Adrenal gland (tissue), 5 donors: ENCODE data around the gene STAT6.

Experiments
- POLR2A ChIP-seq, 2 donors: fragments of 450-650 bp; IDR thresholded peaks; one replicate each; pipeline ENCODE4 v1.6.1; 2017; ENCODE audit warnings: antibody characterized with exemption in 2 of 2, mild to moderate bottlenecking in 2 of 2, moderate library complexity in 1 of 2
- TF ChIP-seq, protein P1 (sequence below), 6 experiments: fragments of 450-650 bp in 4 of 6; fragments of 200-600 bp in 2 of 6; sonication (generic) in 1 of 6; IDR thresholded peaks; 1 replicate in 5 of 6; 2 replicates in 1 of 6; pipeline versions ENCODE4 v1.5.1 to v1.8.0; 2016 to 2021; ENCODE audit warnings: antibody characterized with exemption in 6 of 6, mild to moderate bottlenecking in 2 of 6, moderate library complexity in 1 of 6
- donor health status: DM: no; HTN: no; CAD: no.

DNA sequence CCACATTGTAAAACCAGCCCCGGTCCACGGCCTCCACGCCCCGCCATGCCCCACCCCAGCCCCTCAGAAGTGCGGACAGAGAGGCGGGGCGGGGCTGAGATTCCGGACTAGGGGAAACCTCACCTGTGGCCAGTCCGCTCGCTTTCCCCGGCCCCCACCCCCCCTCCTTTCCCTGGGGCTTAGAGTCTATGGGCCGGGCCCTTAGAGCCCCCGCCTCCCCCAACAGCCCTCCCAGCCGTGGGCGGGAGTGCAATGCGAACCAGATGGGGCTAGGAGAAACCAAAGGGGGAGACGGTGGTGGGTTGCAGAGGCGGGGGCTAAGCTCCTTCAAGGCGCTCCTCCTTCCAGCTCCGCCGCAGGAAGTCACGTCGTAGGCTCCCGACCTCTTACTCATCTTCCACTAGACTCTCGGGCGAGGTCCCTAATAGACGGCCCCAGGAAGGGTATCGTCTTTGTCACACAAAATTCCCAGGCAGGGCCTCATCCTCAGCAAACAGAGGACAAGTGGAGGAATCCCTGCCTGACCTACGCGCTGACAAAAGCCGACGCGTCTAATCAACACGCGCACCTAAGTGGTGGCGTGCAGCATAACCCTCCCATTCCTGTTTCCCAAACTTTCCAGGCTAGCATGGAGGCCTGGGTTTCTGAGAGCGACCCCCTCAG, 23.3 kb downstream of the STAT6 start:
- TF ChIP-seq POLR2A (IDR thresholded peaks at IDR 0.05) = peak in 1 of 2 donors; percentile 10
- TF ChIP-seq, protein P1, sequence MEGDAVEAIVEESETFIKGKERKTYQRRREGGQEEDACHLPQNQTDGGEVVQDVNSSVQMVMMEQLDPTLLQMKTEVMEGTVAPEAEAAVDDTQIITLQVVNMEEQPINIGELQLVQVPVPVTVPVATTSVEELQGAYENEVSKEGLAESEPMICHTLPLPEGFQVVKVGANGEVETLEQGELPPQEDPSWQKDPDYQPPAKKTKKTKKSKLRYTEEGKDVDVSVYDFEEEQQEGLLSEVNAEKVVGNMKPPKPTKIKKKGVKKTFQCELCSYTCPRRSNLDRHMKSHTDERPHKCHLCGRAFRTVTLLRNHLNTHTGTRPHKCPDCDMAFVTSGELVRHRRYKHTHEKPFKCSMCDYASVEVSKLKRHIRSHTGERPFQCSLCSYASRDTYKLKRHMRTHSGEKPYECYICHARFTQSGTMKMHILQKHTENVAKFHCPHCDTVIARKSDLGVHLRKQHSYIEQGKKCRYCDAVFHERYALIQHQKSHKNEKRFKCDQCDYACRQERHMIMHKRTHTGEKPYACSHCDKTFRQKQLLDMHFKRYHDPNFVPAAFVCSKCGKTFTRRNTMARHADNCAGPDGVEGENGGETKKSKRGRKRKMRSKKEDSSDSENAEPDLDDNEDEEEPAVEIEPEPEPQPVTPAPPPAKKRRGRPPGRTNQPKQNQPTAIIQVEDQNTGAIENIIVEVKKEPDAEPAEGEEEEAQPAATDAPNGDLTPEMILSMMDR (IDR thresholded peaks at IDR 0.05) = peak in 1 of 6 experiments; percentile 13
